SHP77 (cell line): ENCODE data around the gene OR51B6.
"Not testable (repeated sequence)": the region's sequence is repeated elsewhere in the genome, so short reads cannot be mapped to it uniquely, and the experiment has no call there.

Source experiments
- DNase-seq, 2 experiments: peaks; one replicate each; lab custom pipeline; 2025; lab: John Stamatoyannopoulos, UW

OR51B6 gene, protein sequence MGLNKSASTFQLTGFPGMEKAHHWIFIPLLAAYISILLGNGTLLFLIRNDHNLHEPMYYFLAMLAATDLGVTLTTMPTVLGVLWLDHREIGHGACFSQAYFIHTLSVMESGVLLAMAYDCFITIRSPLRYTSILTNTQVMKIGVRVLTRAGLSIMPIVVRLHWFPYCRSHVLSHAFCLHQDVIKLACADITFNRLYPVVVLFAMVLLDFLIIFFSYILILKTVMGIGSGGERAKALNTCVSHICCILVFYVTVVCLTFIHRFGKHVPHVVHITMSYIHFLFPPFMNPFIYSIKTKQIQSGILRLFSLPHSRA

GRCh38 chr11:5351208-5351607, at the start of gene OR51B6:
OR51B6 (plus strand) TSS chr11:5351508; CDS start chr11:5351508, 0 bp downstream.
- no peak for DNase-seq

GRCh38 chr11:5301846-5302245, 49.5 kb upstream of the OR51B6 start, which contains the start of gene OR51B4:
OR51B4 (minus strand) TSS chr11:5301946; CDS start chr11:5301946, 0 bp downstream.
- no peak for DNase-seq

DNA sequence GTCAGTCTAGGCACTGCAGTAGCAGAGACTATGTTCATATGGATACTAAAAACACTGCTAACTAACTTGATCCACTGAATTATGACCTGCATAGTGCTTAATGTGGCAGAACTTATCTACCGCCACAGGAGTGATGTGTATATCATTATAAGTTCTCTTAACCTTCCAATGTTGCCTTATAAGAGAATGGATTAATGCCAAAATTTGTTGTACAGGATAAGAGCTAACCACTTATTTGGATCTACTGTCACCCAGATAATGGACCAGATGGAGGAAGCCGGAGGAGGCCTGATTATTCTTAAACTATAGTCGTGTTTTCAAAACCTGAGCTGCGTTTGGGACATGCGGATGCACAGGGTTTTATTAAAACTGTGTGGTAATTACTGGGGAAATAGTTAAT, 47.7 kb upstream of the OR51B6 start:
- DNase-seq: no peak

DNA sequence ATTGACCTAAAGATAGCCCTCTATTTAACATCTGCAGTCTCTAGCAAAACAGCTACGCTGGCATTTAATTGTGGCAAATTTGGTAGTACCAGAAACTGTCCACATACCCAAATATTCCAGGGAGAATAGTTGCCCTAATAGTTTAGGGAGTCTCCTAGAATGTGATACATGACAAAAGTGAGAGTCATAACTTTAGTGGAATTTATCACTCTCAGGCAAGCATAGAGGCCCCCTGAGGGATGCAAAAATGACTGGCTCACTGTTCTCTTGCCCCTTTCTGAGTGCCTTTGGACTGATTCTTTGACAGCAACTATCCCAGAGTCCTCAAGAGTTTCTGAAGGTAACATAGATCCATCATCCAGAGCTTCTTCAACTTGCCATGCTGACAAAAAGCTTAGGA, 47.3 kb upstream of the OR51B6 start:
- no peak for DNase-seq

GRCh38 chr11:5307256-5308019, 43.9 kb upstream of the OR51B6 start:
- no peak for DNase-seq

- DNase-seq: no peak
These were observed 40.9 kb upstream of the OR51B6 start for GRCh38 chr11:5310423-5310822.

- not testable (repeated sequence) for DNase-seq
These were observed 37.8 kb upstream of the OR51B6 start for GRCh38 chr11:5313326-5314023.

DNA sequence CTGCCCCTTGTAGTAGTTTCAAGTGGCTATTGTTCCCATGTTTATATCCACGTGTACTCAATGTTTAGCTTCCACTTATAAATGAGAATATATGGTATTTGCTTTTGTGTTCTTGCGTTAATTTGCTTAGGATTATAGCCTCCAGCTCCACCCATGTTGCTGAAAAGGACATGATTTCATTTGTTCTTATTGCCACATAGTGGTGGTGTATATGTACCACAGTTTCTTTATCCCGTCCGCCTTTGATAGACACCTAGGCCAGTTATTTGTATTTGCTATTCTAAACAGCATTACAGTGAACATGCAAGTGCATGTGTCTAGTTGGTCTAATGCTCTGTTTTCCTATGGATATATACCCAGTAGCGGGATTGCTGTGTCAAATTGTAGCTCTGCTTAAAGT, 34.0 kb upstream of the OR51B6 start:
- no peak for DNase-seq

DNA sequence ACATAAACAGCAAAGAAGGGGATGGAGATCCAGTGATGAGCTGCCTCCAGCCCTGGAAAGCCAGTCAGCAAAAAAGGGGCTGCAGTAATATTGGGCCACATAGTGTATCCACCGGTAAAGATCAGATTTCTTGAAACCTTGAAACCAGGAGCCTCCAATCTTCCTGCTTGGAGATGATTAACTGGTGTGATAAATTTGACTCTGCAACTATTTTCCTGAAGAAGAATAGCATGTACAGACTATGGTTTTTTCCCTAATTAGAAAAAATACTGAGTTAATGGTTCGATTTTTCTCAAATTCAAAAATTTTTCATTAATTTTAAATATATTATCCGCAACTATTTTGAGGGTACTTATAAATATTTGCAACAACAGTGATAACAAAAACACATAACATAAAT, 27.1 kb upstream of the OR51B6 start, which contains the start of gene OR51B2:
Gene OR51B2, minus strand, starts transcription at position 101 of the 400 bp plus-strand sequence. Its CDS starts 0 bp downstream, at position 101.
- no peak for DNase-seq

DNA sequence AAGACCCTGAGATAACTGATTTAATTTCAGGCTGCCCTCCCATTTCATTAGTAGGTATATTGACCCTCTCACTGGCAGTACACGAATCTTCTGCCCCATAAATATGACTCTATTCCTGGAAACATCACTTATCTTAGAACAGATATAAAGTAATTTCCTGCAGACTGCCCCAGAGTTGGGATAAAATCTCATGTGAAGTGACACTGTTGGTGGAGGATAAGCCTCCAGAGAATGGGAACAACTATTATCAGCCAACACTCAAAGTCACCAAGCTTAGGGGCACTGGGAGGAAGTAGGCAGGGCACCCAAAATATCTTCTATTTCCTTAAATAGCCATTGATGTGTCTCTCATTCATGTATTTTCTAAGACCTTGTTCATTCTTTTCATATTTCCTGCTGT, 16.1 kb upstream of the OR51B6 start:
- DNase-seq: no peak

GRCh38 chr11:5336331-5336730, 15.0 kb upstream of the OR51B6 start:
- no peak for DNase-seq

- not testable (repeated sequence) for DNase-seq
These were observed 14.1 kb upstream of the OR51B6 start for GRCh38 chr11:5337253-5337652.

DNA sequence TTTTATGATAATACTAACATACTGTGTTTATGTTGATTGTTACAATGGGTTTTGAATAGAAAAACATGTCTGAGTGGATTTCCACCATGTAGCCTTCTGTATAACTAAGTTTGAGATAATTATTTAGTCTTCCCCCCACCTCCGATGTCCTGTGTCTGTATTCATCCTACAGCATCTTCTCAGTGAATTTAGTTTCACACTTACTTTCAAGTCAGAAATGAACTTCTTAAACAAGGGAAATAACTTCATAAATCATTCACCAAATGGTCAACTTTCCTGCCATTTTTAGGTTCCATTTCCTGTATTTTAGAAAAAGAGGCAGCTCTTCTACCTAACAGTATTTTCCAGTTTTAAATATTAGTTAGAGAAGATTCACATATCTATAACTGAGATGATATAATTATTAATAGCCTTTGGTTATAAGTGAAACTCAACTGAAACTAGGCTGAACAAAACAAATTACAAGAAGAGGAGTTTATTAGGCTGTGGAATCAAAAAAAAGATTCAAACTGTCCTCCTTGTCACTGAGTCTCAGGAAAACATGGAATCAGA, 11.5 kb upstream of the OR51B6 start:
- no peak for DNase-seq

DNA sequence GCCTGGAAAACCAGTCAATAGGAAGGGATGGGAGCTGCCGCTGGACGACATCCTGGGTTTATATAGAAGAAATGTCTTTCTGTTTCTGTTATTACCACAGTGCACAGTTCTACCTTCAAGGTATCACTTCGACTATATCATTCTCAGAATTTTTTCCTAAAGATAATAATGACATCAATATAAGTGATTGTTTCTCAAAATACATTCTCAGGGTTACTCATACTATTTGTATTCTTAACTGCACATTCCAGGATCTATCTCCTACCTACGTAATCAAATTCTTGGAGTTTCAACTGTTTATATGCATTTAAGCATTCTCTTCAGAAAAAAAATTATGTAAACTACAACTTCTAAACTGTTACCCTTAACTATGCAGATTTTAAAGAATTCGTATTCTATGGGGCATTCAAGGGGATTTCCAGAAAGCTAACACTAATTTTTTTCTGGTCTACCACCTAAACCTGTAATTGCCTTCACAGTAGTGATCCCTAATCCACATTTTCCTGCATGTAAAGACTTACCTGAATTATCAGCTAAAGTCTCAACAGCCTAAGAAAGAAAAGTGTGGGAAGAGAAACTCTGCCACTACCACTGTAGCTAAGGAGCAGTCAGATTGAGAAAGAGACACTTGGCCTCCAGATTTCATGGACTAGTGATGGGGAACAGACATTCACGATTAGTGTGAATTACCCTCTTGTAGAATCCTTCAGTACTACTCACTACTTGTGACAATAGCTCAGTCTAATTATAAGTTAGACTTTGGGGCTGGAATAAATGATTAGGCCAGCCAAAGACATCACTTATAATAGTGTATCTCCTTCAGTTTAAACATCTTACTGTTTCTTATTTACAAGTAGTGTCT, 7.6 kb upstream of the OR51B6 start, which contains the start of gene OR51B5:
Gene OR51B5, minus strand, starts transcription at position 51 of the 862 bp plus-strand sequence. Its CDS starts 0 bp downstream, at position 51.
- DNase-seq: no peak

- no peak for DNase-seq
These were observed 5.5 kb upstream of the OR51B6 start for GRCh38 chr11:5345831-5346230.

DNA sequence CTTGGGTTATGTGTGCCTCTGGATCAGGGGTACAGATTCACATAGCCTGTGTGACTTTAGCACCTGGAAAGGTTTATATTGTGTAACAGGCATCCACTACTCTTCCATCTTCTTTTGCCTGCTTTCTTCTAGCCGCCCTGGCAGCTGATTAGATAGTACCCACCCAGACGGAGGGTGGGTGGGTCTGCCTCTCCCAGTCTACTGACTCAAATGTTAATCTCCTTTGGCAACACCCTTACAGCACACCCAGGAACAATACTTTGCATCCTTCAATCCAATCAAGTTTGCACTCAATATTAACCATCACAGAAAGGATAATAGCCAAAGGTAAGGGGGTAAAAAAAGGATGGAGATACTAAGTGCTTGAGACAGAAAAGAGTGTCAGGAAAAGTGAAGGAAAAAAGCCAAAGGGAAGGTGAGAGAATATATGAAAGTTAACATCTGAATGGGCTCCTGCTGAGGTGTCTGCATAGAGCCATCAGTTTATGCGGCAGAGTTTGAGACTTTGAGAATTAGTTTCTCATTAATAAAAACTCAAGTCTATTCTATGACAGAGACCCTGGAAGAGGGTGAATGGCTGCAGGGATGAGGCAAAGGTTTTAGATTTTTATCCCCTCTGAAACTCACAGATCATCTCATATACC, 2.6 kb upstream of the OR51B6 start:
- no peak for DNase-seq

GRCh38 chr11:5349550-5349949, 1.8 kb upstream of the OR51B6 start:
- DNase-seq: no peak

- DNase-seq: not testable (repeated sequence)
These were observed 4.7 kb downstream of the OR51B6 start for GRCh38 chr11:5356031-5356430.

DNA sequence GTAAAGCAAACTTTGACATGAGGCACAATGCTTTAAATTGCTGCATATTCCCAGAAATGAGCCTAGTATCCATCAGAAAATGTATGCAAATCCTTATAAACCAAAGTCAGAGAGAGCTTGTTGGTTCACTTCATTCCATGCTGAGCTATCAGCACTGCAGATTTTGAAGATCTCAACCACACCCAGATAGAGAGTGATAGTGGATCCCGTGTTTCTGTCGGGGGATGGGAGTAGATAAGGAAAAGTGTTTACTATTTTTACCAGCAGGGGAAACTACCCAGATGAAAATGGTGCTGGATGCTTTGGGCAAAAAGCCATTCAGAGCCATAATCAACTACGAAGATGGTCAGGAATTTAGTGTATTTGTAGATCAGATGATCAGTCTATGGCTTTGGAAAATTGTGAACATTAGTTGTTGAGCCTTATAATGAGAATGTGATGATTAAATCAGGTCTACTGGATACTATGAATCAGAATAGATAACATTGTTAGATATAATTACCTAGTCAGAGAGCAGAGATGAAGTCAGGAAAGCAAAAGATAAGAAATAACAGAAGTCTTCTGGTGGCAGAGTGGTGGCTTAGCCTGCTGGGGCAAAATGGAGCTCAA, 10.8 kb downstream of the OR51B6 start:
- DNase-seq: no peak

GRCh38 chr11:5363679-5364078, 12.4 kb downstream of the OR51B6 start:
- no peak for DNase-seq
